Activated CD8-positive, alpha-beta T cell treated with anti-CD3 and anti-CD28 coated beads, Interleukin-2, amount 10 ng/mL, durations not matched to agents 7 days and 5 days (primary cell): ENCODE results near the gene FHIT. TPM values are rescaled to one million over a fixed set of nuclear protein-coding genes. Genes with fewer than 3 reads are reported as not detected.
A peak's percentile ranks its signal among the peaks of the same experiment; 100 is the strongest.

Source experiments
- ATAC-seq: fragments of 150-1000 bp; cut with Tn5 transposase; one replicate; pipeline ENCODE4 v1.10.0; 2021; ENCODE audit warnings: moderate library complexity
- CTCF ChIA-PET: fragments of 350-600 bp; sonication (Branson Sonifier 250); formaldehyde crosslinking; loops from one replicate; lab custom pipeline; 2021; ENCODE audit warnings: antibody characterized with exemption; lab: Charles Lee
- POLR2A ChIA-PET: fragments of 350-600 bp; sonication (Branson Sonifier 250); formaldehyde crosslinking; loops from one replicate; lab custom pipeline; 2021; ENCODE audit warnings: antibody characterized with exemption; lab: Charles Lee
- DNase-seq: peaks from one replicate; pipeline ENCODE4 v3.0.0-alpha.2; 2020
- H3K27ac Mint-ChIP-seq: one replicate; pipeline ENCODE4 v1.8.0; 2021; ENCODE audit warnings: mild to moderate bottlenecking, mixed read lengths
- H3K27me3 Mint-ChIP-seq: one replicate; pipeline ENCODE4 v1.8.0; 2021; ENCODE audit warnings: low read depth, mixed read lengths
- H3K36me3 Mint-ChIP-seq: one replicate; pipeline ENCODE4 v1.8.0; 2021; ENCODE audit warnings: low read depth, mixed read lengths
- H3K4me1 Mint-ChIP-seq: one replicate; pipeline ENCODE4 v1.8.0; 2021; ENCODE audit warnings: low read depth, mixed read lengths
- H3K4me3 Mint-ChIP-seq: one replicate; pipeline ENCODE4 v1.8.0; 2021; ENCODE audit warnings: mild to moderate bottlenecking, mixed read lengths
- H3K9me3 Mint-ChIP-seq: one replicate; pipeline ENCODE4 v1.8.0; 2022; ENCODE audit warnings: mixed read lengths; ENCODE audit not compliant: insufficient read depth
- total RNA-seq, 2 experiments: library from RNA; stranded (reverse); gene quantifications; one replicate each; pipeline ENCODE4 v1.2.3, GENCODE V29; 2021

Gene FHIT
- total RNA-seq, 2 experiments from 2014 or later, result 4.8 TPM

GRCh38 chr3:60153221-60153999 is 1097.8 kb downstream of the FHIT start:
- Mint-ChIP-seq H3K9me3 (no peaks in the 10 kb centered on the region), H3K4me1 (no peaks in the 10 kb centered on the region), H3K27me3 (no peaks in the 10 kb centered on the region), H3K27ac (no peak overlapping the region), H3K4me3 (no peak overlapping the region), H3K36me3 (no peaks in the 10 kb centered on the region)
- DNase-seq, result no peak
- ATAC-seq, result no peak
- ChIA-PET POLR2A (no interaction called here), CTCF (no interaction called here)

GRCh38 chr3:60149501-60149900 is 1101.8 kb downstream of the FHIT start:
- DNase-seq (no peak), ATAC-seq (no peak)
- Mint-ChIP-seq H3K4me1 (peaks cover 6% of the 10 kb centered on the region), H3K27ac (no peak overlapping the region), H3K4me3 (no peak overlapping the region), H3K36me3 (no peaks in the 10 kb centered on the region), H3K9me3 (no peaks in the 10 kb centered on the region), H3K27me3 (no peaks in the 10 kb centered on the region)
- CTCF ChIA-PET, result no interaction called here
- POLR2A ChIA-PET, result no interaction called here

- H3K27me3 Mint-ChIP-seq, result no peaks in the 10 kb centered on the region
- H3K36me3 Mint-ChIP-seq, result no peaks in the 10 kb centered on the region
- DNase-seq (peak; percentile 37), ATAC-seq (no peak)
- POLR2A ChIA-PET, result no interaction called here
- H3K27ac Mint-ChIP-seq, result no peak overlapping the region
- H3K4me3 Mint-ChIP-seq, result no peak overlapping the region
- H3K9me3 Mint-ChIP-seq, result no peaks in the 10 kb centered on the region
- CTCF ChIA-PET, result interaction anchor here (1.4 kb wide), 1 partner anchor 43 kb away, joined by 3 read pairs; no protein-coding TSS in a partner anchor
- H3K4me1 Mint-ChIP-seq, result peaks cover 6% of the 10 kb centered on the region
Measured at GRCh38 chr3:60147249-60147950, 1103.9 kb downstream of the FHIT start.

- POLR2A ChIA-PET, result no interaction called here
- no peaks in the 10 kb centered on the region for H3K36me3 Mint-ChIP-seq
Measured at GRCh38 chr3:60146121-60146520, 1105.1 kb downstream of the FHIT start.

GRCh38 chr3:60144071-60144470 is 1107.2 kb downstream of the FHIT start:
- ATAC-seq, result no peak
- Mint-ChIP-seq H3K4me3 (no peak overlapping the region), H3K36me3 (no peaks in the 10 kb centered on the region), H3K27me3 (no peaks in the 10 kb centered on the region), H3K9me3 (no peaks in the 10 kb centered on the region), H3K4me1 (peaks cover 6% of the 10 kb centered on the region), H3K27ac (no peak overlapping the region)
- ChIA-PET CTCF (no interaction called here), POLR2A (no interaction called here)
- no peak for DNase-seq

More at GRCh38 chr3:60146121-60146520, 1105.1 kb downstream of the FHIT start:
- H3K9me3 Mint-ChIP-seq, result no peaks in the 10 kb centered on the region
- ATAC-seq, result no peak
- H3K27me3 Mint-ChIP-seq, result no peaks in the 10 kb centered on the region
- no peak overlapping the region for H3K4me3 Mint-ChIP-seq
- CTCF ChIA-PET, result interaction anchor here (0.7 to 1.4 kb wide), 2 partner anchors 42 to 860 kb away, joined by 3 read pairs; no protein-coding TSS in a partner anchor
- peaks cover 6% of the 10 kb centered on the region for H3K4me1 Mint-ChIP-seq
- no peak overlapping the region for H3K27ac Mint-ChIP-seq
- DNase-seq, result no peak

- Mint-ChIP-seq H3K27me3 (no peaks in the 10 kb centered on the region), H3K36me3 (no peaks in the 10 kb centered on the region), H3K4me3 (no peak overlapping the region), H3K9me3 (no peaks in the 10 kb centered on the region), H3K27ac (no peak overlapping the region), H3K4me1 (peaks cover 1% of the 10 kb centered on the region)
- ChIA-PET CTCF (no interaction called here), POLR2A (interaction anchor here (0.6 kb wide), 1 partner anchor 172 kb away, joined by 3 read pairs; no protein-coding TSS in a partner anchor)
- DNase-seq, result no peak
- no peak for ATAC-seq
Measured at GRCh38 chr3:60142009-60142408, 1109.2 kb downstream of the FHIT start.

GRCh38 chr3:60140160-60140559 is 1111.1 kb downstream of the FHIT start:
- no peaks in the 10 kb centered on the region for H3K36me3 Mint-ChIP-seq
- H3K27ac Mint-ChIP-seq, result no peak overlapping the region
- ATAC-seq (no peak), DNase-seq (no peak)
- no peak overlapping the region for H3K4me3 Mint-ChIP-seq
- CTCF ChIA-PET, result no interaction called here
- H3K27me3 Mint-ChIP-seq, result no peaks in the 10 kb centered on the region
- H3K4me1 Mint-ChIP-seq, result no peaks in the 10 kb centered on the region
- POLR2A ChIA-PET, result interaction anchor here (0.5 kb wide), 1 partner anchor 170 kb away, joined by 4 read pairs; no protein-coding TSS in a partner anchor
- H3K9me3 Mint-ChIP-seq, result no peaks in the 10 kb centered on the region

GRCh38 chr3:60136601-60137000 is 1114.7 kb downstream of the FHIT start:
- ATAC-seq, result no peak
- ChIA-PET POLR2A (interaction anchor here (0.6 kb wide), 1 partner anchor 974 kb away, joined by 3 read pairs; no protein-coding TSS in a partner anchor), CTCF (interaction anchor here (1.0 kb wide), 1 partner anchor 279 kb away, joined by 3 read pairs; no protein-coding TSS in a partner anchor)
- Mint-ChIP-seq H3K4me3 (no peak overlapping the region), H3K27ac (no peak overlapping the region), H3K36me3 (no peaks in the 10 kb centered on the region), H3K4me1 (no peaks in the 10 kb centered on the region), H3K27me3 (no peaks in the 10 kb centered on the region), H3K9me3 (no peaks in the 10 kb centered on the region)
- no peak for DNase-seq

GRCh38 chr3:60135474-60135873 is 1115.8 kb downstream of the FHIT start:
- no peak for ATAC-seq
- H3K27ac Mint-ChIP-seq, result no peak overlapping the region
- H3K4me3 Mint-ChIP-seq, result no peak overlapping the region

GRCh38 chr3:60133269-60134162 is 1117.7 kb downstream of the FHIT start:
- ChIA-PET POLR2A (interaction anchor here (0.6 kb wide), 1 partner anchor 518 kb away, joined by 6 read pairs; no protein-coding TSS in a partner anchor), CTCF (no interaction called here)
- H3K27ac Mint-ChIP-seq, result no peak overlapping the region
- DNase-seq (no peak), ATAC-seq (no peak)
- no peaks in the 10 kb centered on the region for H3K27me3 Mint-ChIP-seq
- H3K4me3 Mint-ChIP-seq, result no peak overlapping the region
- H3K4me1 Mint-ChIP-seq, result no peaks in the 10 kb centered on the region
- H3K36me3 Mint-ChIP-seq, result no peaks in the 10 kb centered on the region
- H3K9me3 Mint-ChIP-seq, result no peaks in the 10 kb centered on the region

More at GRCh38 chr3:60135474-60135873, 1115.8 kb downstream of the FHIT start:
- no peaks in the 10 kb centered on the region for H3K9me3 Mint-ChIP-seq
- no peak for DNase-seq
- no peaks in the 10 kb centered on the region for H3K4me1 Mint-ChIP-seq
- H3K27me3 Mint-ChIP-seq, result no peaks in the 10 kb centered on the region
- ChIA-PET POLR2A (no interaction called here), CTCF (no interaction called here)
- H3K36me3 Mint-ChIP-seq, result no peaks in the 10 kb centered on the region

GRCh38 chr3:60131618-60132017 is 1119.6 kb downstream of the FHIT start:
- Mint-ChIP-seq H3K9me3 (no peaks in the 10 kb centered on the region), H3K27ac (no peak overlapping the region), H3K36me3 (peaks cover 2% of the 10 kb centered on the region), H3K4me1 (no peaks in the 10 kb centered on the region), H3K4me3 (no peak overlapping the region), H3K27me3 (no peaks in the 10 kb centered on the region)
- DNase-seq, result no peak
- ChIA-PET POLR2A (no interaction called here), CTCF (no interaction called here)
- no peak for ATAC-seq
